Neuronal stem cell (in vitro differentiated cells): ENCODE measurements around the gene RSPH6A. TPM values are rescaled to one million over a fixed set of nuclear protein-coding genes. Genes with fewer than 3 reads are reported as not detected.
A peak's percentile ranks its signal among the peaks of the same experiment; 100 is the strongest.

ENCODE experiments used
- DNase-seq: peaks from one replicate; pipeline ENCODE4 v3.0.0-alpha.2; 2013; ENCODE audit warnings: low spot score
- H2AFZ ChIP-seq: one replicate; pipeline ENCODE4 v1.6.1; 2013; ENCODE audit warnings: mild to moderate bottlenecking, low read length, inconsistent platforms
- H2AK5ac ChIP-seq: 2 replicates; pipeline ENCODE4 v1.6.1; 2013; ENCODE audit warnings: low read depth, mild to moderate bottlenecking, inconsistent platforms, low read length, moderate library complexity, mixed read lengths
- H2BK120ac ChIP-seq: 2 replicates; pipeline ENCODE4 v1.6.1; 2013; ENCODE audit warnings: low read depth, mild to moderate bottlenecking, inconsistent platforms, low read length, moderate library complexity, mixed read lengths
- H2BK12ac ChIP-seq: one replicate; pipeline ENCODE4 v1.6.1; 2013; ENCODE audit warnings: low read length, inconsistent platforms
- H2BK15ac ChIP-seq: 2 replicates; pipeline ENCODE4 v1.6.1; 2013; ENCODE audit warnings: mild to moderate bottlenecking, low read length, inconsistent platforms, mixed read lengths
- H2BK5ac ChIP-seq: one replicate; pipeline ENCODE4 v1.6.1; 2013; ENCODE audit warnings: inconsistent platforms, mild to moderate bottlenecking, low read length, moderate library complexity
- H3K14ac ChIP-seq: one replicate; pipeline ENCODE4 v1.6.1; 2013; ENCODE audit warnings: low read length, inconsistent platforms
- H3K18ac ChIP-seq: 2 replicates; pipeline ENCODE4 v1.6.1; 2013; ENCODE audit warnings: low read length, inconsistent platforms
- H3K23ac ChIP-seq: 2 replicates; pipeline ENCODE4 v1.6.1; 2013; ENCODE audit warnings: low read depth, mild to moderate bottlenecking, mixed read lengths, low read length, inconsistent platforms; ENCODE audit not compliant: poor library complexity
- H3K27ac ChIP-seq: replicated peaks from 3 replicates; pipeline ENCODE4 v1.5.1; 2013; ENCODE audit warnings: low read length, inconsistent platforms
- H3K27me3 ChIP-seq, 3 experiments: 2 replicates each; pipeline ENCODE4 v1.6.1; 2013; ENCODE audit warnings: low read length in 3 of 3, mild to moderate bottlenecking in 2 of 3, inconsistent platforms in 1 of 3, low read depth in 1 of 3, mixed read lengths in 1 of 3, moderate library complexity in 1 of 3; ENCODE audit not compliant: control insufficient read depth in 3 of 3, insufficient read depth in 3 of 3
- H3K36me3 ChIP-seq, 2 donors: replicated peaks in 1 of 2; 2 replicates each; pipeline ENCODE4 v1.6.1; 2013; ENCODE audit warnings: low read length in 2 of 2; ENCODE audit not compliant: control insufficient read depth in 2 of 2, insufficient read depth in 2 of 2
- H3K4ac ChIP-seq: 2 replicates; pipeline ENCODE4 v1.6.1; 2013; ENCODE audit warnings: inconsistent platforms, mild to moderate bottlenecking, low read length, moderate library complexity
- H3K4me1 ChIP-seq, 2 donors: 1 replicate in 1 of 2; 2 replicates in 1 of 2; pipeline ENCODE4 v1.6.1; 2013; ENCODE audit warnings: low read length in 2 of 2, low read depth in 1 of 2; ENCODE audit not compliant: control insufficient read depth in 2 of 2, insufficient read depth in 1 of 2
- H3K4me2 ChIP-seq: one replicate; pipeline ENCODE4 v1.6.1; 2013; ENCODE audit warnings: mild to moderate bottlenecking, low read length, inconsistent platforms; ENCODE audit not compliant: insufficient read depth, poor library complexity, severe bottlenecking
- H3K4me3 ChIP-seq, 2 donors: 2 replicates each; pipeline ENCODE4 v1.5.1; 2013; ENCODE audit warnings: low read length in 2 of 2, mild to moderate bottlenecking in 2 of 2, inconsistent platforms in 1 of 2, moderate library complexity in 1 of 2
- H3K79me1 ChIP-seq: one replicate; pipeline ENCODE4 v1.6.1; 2013; ENCODE audit warnings: low read depth, mild to moderate bottlenecking, inconsistent platforms, low read length, moderate library complexity
- H3K9ac ChIP-seq: one replicate; pipeline ENCODE4 v1.6.1; 2013; ENCODE audit warnings: mild to moderate bottlenecking, low read depth, low read length, inconsistent platforms; ENCODE audit not compliant: poor library complexity
- H3K9me3 ChIP-seq, 2 donors: replicated peaks in 1 of 2; 2 replicates each; pipeline versions ENCODE3 to v1.6.1; 2013; ENCODE audit warnings: low read length in 2 of 2, mild to moderate bottlenecking in 2 of 2, inconsistent platforms in 1 of 2, low read depth in 1 of 2, mixed read lengths in 1 of 2, moderate library complexity in 1 of 2; ENCODE audit not compliant: control insufficient read depth in 2 of 2, insufficient read depth in 1 of 2
- H4K8ac ChIP-seq: one replicate; pipeline ENCODE4 v1.6.1; 2013; ENCODE audit warnings: low read depth, mild to moderate bottlenecking, inconsistent platforms, low read length, moderate library complexity
- H4K91ac ChIP-seq: one replicate; pipeline ENCODE4 v1.6.1; 2013; ENCODE audit warnings: low read length, low read depth, mild to moderate bottlenecking, inconsistent platforms; ENCODE audit not compliant: poor library complexity
- WGBS, 2 donors: extraction: QIAGEN DNeasy Blood & Tissue Kit; methylation state at CpG; one replicate each; pipeline ENCODE4 v1.1.7; 2013; ENCODE audit warnings: missing lambda C conversion rate in 2 of 2, mixed read lengths in 1 of 2; ENCODE audit not compliant: insufficient read length in 2 of 2, insufficient replicate concordance in 1 of 2; ENCODE audit errors: extremely low coverage in 2 of 2; 5-methylcytosine and 5-hydroxymethylcytosine counted together
- polyA plus RNA-seq, 2 experiments: library from polyadenylated mRNA; stranded (reverse); fragments of 200-250 nt; gene quantifications; one replicate each; pipeline ENCODE4 v1.2.3, GENCODE V29; 2013

The RSPH6A gene
- not detected for polyA plus RNA-seq (2013, experiment 1 of 2)
- 0.03 TPM for polyA plus RNA-seq (2013, experiment 2 of 2)

DNA sequence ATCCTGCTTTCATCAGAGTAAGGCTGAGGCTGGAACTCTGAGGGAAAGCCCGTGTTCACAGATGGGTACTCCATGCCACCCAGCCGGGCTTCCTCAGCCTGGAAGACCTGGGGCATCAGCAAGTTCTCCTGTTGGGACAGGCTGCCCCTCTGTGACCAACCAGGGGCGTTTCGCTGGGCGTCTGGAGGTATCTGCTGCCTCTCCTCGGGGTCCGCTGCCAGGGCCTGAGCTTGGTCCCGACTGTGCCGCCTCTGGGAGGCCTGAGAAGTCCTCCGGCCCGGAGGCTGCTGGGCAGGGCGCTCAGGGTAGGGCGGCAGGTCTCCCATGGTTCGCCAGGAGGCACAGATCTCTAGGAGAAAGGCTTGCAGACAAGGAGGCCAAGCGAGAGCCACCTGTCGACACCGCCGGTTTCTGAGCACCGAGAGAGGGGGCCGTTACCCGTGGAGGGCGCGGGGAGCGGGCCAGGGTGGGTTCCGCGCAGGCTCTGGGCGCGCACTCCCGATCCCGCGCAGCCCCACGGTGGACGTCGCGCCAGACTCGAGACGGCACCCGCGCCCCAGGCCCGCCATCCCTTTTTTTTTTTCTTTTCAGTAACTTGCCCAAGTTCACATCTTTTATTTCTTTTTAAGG, at the start of gene RSPH6A:
Gene RSPH6A, minus strand, starts transcription at position 458 of the 630 bp plus-strand sequence. Its CDS starts 132 bp downstream, at position 326.
- Histone ChIP-seq H3K14ac (peak within 1 kb of the TSS; percentile 27), H3K79me1 (no peaks in the 10 kb centered on the region), H4K8ac (no peak within 1 kb of the TSS), H3K4ac (peak within 1 kb of the TSS; percentile 58), H3K4me3 (peak within 1 kb of the TSS; percentile 56 to 73), H3K27me3 (peaks cover 0 to 8% (median 0%) of the 10 kb centered on the region in 3 experiments), H2BK120ac (peak within 1 kb of the TSS; percentile 93), H3K36me3 (peaks cover 5 to 17% of the 10 kb centered on the region in 2 donors), H3K23ac (peak within 1 kb of the TSS; percentile 94), H3K9ac (peak within 1 kb of the TSS; percentile 79), H3K9me3 (no peaks in the 10 kb centered on the region), H3K18ac (peak within 1 kb of the TSS; percentile 93), H2BK12ac (no peak within 1 kb of the TSS), H2AFZ (peak within 1 kb of the TSS; percentile 97), H2BK15ac (peak within 1 kb of the TSS; percentile 86), H2BK5ac (peak within 1 kb of the TSS; percentile 62), H4K91ac (no peak within 1 kb of the TSS), H3K4me1 (peaks cover 16 to 22% of the 10 kb centered on the region in 2 donors), H3K27ac (peak within 1 kb of the TSS; percentile 56), H2AK5ac (peak within 1 kb of the TSS; percentile 96), H3K4me2 (peak within 1 kb of the TSS; percentile 99)
- WGBS, 2 donors = no CpG with 5 or more reads among the region's 40 CpGs
- no peak for DNase-seq

DNA sequence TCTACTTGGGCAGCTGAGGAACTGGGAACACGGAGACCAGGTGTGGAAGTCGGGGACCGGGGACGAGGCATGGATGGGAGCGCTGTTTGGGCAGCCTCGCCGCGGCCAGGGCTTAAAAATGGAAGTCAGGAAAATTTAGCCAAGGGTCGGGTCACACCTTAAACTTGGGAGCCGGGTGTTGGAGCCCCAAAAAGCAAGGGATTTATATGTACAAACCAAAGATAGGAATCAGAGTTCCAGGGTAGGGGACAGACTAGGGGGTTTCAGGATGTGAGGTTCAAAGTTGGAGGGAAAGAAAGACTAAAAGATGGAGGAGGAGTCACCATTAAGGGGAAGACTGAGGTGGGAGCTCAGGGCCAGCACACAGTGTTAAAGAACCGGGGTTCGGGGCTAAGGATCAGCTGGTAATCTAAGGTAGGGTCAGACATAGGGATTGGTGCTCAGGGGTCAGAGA, 49.5 kb upstream of the RSPH6A start:
- Histone ChIP-seq H4K8ac (peak overlapping the region; percentile 93), H2BK12ac (peak overlapping the region; percentile 51), H2BK120ac (no peak overlapping the region), H2BK5ac (no peak overlapping the region), H3K4ac (no peak overlapping the region), H2AFZ (peak overlapping the region; percentile 87), H3K9ac (peak overlapping the region; percentile 75), H3K4me1 (peaks cover 0 to 3% of the 10 kb centered on the region in 2 donors), H3K27ac (no peak overlapping the region), H4K91ac (no peak overlapping the region), H3K18ac (peak overlapping the region; percentile 81), H3K4me2 (peak overlapping the region; percentile 82), H2AK5ac (peak overlapping the region; percentile 89), H3K23ac (peak overlapping the region; percentile 69), H3K14ac (no peak overlapping the region), H3K9me3 (no peaks in the 10 kb centered on the region), H2BK15ac (peak overlapping the region; percentile 51), H3K4me3 (peak overlapping the region; percentile 33 to 91), H3K79me1 (peaks cover 3% of the 10 kb centered on the region), H3K27me3 (peaks cover 0 to 34% (median 14%) of the 10 kb centered on the region in 3 experiments), H3K36me3 (peaks cover 5 to 17% of the 10 kb centered on the region in 2 donors)
- DNase-seq = no peak
- no CpG with 5 or more reads among the region's 12 CpGs for WGBS, 2 donors

DNA sequence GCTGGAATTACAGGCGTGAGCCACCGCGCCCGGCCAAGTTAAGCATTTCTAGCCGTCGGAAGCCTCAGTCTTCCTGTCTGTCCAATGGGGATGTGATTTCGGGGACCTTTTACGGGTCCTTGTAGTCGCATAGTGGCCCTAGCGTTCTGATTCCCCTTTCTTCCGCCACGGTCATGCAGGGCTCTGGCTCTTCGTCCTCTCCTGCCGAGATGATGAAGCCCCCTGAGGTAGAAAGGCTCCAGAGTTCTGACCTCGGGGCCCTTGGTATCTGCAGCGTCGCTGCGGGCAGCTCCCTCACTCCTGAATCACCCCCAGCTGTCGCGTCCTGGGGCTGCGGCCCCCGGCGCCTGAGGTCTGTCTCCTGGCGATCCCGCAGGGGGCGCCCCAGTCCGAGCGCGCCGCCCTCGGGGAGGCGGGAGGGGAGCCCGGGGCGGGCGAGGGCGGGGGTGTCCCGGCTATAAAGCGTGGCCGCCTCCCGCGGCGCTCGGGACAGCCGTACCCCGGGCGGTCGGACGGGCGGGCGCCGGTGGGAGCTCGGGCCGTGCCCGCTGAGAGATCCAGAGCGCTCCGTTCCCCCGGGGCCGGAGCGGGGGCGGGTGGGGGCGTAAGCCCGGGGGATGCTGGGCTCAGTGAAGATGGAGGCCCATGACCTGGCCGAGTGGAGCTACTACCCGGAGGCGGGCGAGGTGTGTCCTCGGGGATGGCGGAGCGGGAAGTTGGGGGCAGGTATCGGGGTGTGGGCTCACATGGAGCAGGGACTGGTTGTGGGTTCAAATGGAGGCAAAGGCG, 48.9 kb upstream of the RSPH6A start, which contains the start of gene FOXA3:
Gene FOXA3, plus strand, starts transcription at position 487 of the 789 bp plus-strand sequence. Its CDS starts 131 bp downstream, at position 618.
- no peak for DNase-seq
- Histone ChIP-seq H2BK12ac (peak within 1 kb of the TSS; percentile 51), H4K91ac (no peak within 1 kb of the TSS), H3K36me3 (peaks cover 9 to 23% of the 10 kb centered on the region in 2 donors), H2BK5ac (no peak within 1 kb of the TSS), H3K79me1 (peaks cover 3% of the 10 kb centered on the region), H2BK120ac (no peak within 1 kb of the TSS), H3K4me1 (peaks cover 0 to 3% of the 10 kb centered on the region in 2 donors), H3K4ac (no peak within 1 kb of the TSS), H3K4me2 (peak within 1 kb of the TSS; percentile 82), H3K9me3 (no peaks in the 10 kb centered on the region), H3K27me3 (peaks cover 0 to 34% (median 14%) of the 10 kb centered on the region in 3 experiments), H3K23ac (peak within 1 kb of the TSS; percentile 99), H2AK5ac (peak within 1 kb of the TSS; percentile 90), H3K18ac (peak within 1 kb of the TSS; percentile 81), H3K9ac (peak within 1 kb of the TSS; percentile 75), H2AFZ (peak within 1 kb of the TSS; percentile 87), H3K14ac (no peak within 1 kb of the TSS), H2BK15ac (peak within 1 kb of the TSS; percentile 69), H3K4me3 (peak within 1 kb of the TSS; percentile 82 to 91), H3K27ac (no peak within 1 kb of the TSS), H4K8ac (peak within 1 kb of the TSS; percentile 93)
- no CpG with 5 or more reads among the region's 71 CpGs for WGBS, 2 donors
